Nephron (organoid): ENCODE measurements around the gene RNF144A.

ENCODE experiments used
- H3K27ac Mint-ChIP-seq, 3 experiments: 2 replicates each; pipeline ENCODE4 v1.8.0; 2020; ENCODE audit warnings: mixed read lengths in 3 of 3, mild to moderate bottlenecking in 2 of 3, moderate library complexity in 1 of 3
- H3K27me3 Mint-ChIP-seq: 2 replicates; pipeline ENCODE4 v1.8.0; 2021; ENCODE audit warnings: low read depth, mild to moderate bottlenecking, moderate library complexity, mixed read lengths
- H3K36me3 Mint-ChIP-seq: 2 replicates; pipeline ENCODE4 v1.8.0; 2020; ENCODE audit warnings: low read depth, mixed read lengths
- H3K4me1 Mint-ChIP-seq: 2 replicates; pipeline ENCODE4 v1.8.0; 2020; ENCODE audit warnings: mixed read lengths
- H3K4me3 Mint-ChIP-seq, 3 experiments: 2 replicates each; pipeline ENCODE4 v1.8.0; 2020; ENCODE audit warnings: mild to moderate bottlenecking in 3 of 3, mixed read lengths in 3 of 3, moderate library complexity in 2 of 3
- H3K9me3 Mint-ChIP-seq: 2 replicates; pipeline ENCODE4 v1.8.0; 2020; ENCODE audit warnings: mixed read lengths
- TF ChIP-seq, protein P1 (sequence below), 3 experiments: fragments of 200-600 bp; sonication (generic); IDR thresholded peaks; one replicate each; pipeline ENCODE4 v1.5.0; 2021; ENCODE audit warnings: antibody characterized with exemption in 3 of 3; ENCODE audit not compliant: unreplicated experiment in 3 of 3

RNF144A gene

DNA sequence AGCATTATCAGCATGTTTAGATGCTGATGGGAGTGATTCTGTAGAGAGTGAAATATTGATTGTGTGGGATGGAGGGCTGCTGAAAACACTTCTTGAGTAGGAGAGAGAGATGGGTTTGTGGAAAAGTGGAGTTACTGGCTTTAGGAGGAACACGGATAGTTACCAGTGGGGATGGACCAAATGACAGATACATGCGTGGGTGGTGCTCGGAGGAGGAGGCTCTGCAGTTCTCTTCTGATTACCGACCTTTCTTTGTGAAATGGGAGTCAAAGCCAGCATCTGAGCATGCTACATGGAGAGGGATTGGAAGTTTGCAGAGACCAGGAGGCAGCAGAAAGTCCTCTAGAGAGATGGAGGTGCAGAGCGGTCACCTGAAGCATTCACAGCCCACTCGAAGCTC lies 26.3 kb downstream of the RNF144A start:
- Mint-ChIP-seq H3K4me3 (no peak overlapping the region), H3K9me3 (no peaks in the 10 kb centered on the region), H3K27me3 (no peaks in the 10 kb centered on the region), H3K4me1 (peaks cover 47% of the 10 kb centered on the region), H3K36me3 (peaks cover 53% of the 10 kb centered on the region), H3K27ac (peak overlapping the region in 2 of 3 experiments; percentile 30 to 45)
- TF ChIP-seq, protein P1, sequence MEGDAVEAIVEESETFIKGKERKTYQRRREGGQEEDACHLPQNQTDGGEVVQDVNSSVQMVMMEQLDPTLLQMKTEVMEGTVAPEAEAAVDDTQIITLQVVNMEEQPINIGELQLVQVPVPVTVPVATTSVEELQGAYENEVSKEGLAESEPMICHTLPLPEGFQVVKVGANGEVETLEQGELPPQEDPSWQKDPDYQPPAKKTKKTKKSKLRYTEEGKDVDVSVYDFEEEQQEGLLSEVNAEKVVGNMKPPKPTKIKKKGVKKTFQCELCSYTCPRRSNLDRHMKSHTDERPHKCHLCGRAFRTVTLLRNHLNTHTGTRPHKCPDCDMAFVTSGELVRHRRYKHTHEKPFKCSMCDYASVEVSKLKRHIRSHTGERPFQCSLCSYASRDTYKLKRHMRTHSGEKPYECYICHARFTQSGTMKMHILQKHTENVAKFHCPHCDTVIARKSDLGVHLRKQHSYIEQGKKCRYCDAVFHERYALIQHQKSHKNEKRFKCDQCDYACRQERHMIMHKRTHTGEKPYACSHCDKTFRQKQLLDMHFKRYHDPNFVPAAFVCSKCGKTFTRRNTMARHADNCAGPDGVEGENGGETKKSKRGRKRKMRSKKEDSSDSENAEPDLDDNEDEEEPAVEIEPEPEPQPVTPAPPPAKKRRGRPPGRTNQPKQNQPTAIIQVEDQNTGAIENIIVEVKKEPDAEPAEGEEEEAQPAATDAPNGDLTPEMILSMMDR (IDR thresholded peaks at IDR 0.05; ENCODE audit: unreplicated experiment in 3 of 3) = no peak

DNA sequence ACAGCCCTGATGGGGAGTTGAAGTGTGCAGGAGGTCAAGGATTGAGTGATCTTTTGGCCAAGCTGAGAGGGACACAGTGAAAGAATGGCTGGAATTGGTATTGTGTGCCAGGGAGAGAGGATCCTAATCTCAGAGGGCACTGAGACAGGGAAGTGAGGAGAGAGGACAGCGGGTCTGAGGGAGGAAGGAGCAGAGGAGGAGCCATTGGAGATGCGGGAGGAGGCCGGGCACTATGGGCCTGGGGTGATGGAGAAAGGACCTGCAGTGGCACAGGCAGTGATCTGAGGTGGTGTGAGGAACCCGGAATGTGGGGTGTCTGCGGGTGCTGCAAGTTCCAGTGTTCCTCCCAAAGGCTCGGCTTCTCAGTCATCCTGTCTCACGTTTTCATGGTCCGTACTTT lies 26.8 kb downstream of the RNF144A start:
- Mint-ChIP-seq H3K9me3 (no peaks in the 10 kb centered on the region), H3K27ac (peak overlapping the region in 2 of 3 experiments; percentile 30 to 45), H3K27me3 (no peaks in the 10 kb centered on the region), H3K36me3 (peaks cover 57% of the 10 kb centered on the region), H3K4me3 (no peak overlapping the region), H3K4me1 (peaks cover 45% of the 10 kb centered on the region)
- TF ChIP-seq, protein P1 (IDR thresholded peaks at IDR 0.05; ENCODE audit: unreplicated experiment in 3 of 3) = no peak

DNA sequence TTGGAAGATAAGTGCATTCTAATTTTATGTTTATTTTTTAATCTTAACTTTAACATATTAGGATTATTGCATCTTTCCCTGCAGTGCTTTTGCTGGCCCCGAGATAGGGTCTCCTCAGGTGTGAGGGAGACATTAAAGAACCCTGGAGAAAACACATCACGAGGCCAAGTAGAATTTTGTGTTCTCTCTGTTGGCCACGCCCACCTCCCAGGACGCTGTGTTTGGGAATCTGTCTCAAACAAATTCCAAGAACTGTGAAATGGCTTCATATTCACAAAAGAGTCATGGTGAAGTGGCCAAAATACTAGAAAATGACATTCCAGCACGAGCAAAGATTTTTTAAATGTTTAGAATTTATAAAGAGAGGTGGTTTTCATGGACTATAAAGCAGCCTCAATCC lies 27.3 kb downstream of the RNF144A start:
- TF ChIP-seq, protein P1 (IDR thresholded peaks at IDR 0.05; ENCODE audit: unreplicated experiment in 3 of 3) = no peak
- H3K36me3 Mint-ChIP-seq = peaks cover 57% of the 10 kb centered on the region
- H3K4me3 Mint-ChIP-seq = no peak overlapping the region
- H3K27ac Mint-ChIP-seq = no peak overlapping the region
- no peaks in the 10 kb centered on the region for H3K27me3 Mint-ChIP-seq
- peaks cover 41% of the 10 kb centered on the region for H3K4me1 Mint-ChIP-seq
- no peaks in the 10 kb centered on the region for H3K9me3 Mint-ChIP-seq

DNA sequence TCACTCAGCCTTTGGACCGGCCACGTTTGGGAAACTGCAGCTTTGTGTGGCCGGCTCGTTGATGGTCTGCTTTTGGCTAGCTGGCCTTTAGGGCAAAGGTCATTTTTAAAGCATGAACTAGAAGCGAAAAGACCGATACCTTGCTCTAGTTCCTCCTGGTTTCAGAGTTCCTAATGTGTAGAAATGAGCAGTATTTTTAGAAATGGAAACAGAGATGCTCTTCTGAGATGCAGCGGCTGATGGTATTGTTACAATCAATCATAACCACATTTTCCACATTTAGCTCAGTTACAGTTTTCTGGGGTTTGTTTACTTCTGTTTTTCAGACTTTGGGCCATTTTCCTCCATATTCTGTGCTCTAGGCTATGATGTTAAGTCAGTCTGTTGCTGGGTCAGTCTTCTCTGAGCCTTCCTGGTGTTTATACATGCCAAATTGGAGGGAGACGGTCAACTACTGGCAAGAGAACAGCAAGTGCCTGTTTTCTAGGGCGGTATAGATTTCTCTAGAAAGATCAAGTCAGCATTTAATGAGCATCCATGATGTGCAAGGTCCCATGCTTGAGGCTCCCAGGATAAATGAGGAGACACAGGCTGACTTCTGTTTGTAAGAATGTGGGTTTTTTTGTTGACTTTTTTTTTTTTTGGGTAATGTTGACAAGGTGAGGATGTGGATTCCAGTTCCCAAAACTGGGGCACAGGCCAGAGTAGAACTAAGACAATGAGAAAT lies 28.0 kb downstream of the RNF144A start:
- peak overlapping the region; percentile 2 to 47 (median 31) for H3K27ac Mint-ChIP-seq
- peaks cover 41% of the 10 kb centered on the region for H3K4me1 Mint-ChIP-seq
- no peaks in the 10 kb centered on the region for H3K27me3 Mint-ChIP-seq
- H3K4me3 Mint-ChIP-seq = no peak overlapping the region
- TF ChIP-seq, protein P1 (IDR thresholded peaks at IDR 0.05; ENCODE audit: unreplicated experiment in 3 of 3) = no peak
- H3K36me3 Mint-ChIP-seq = peaks cover 57% of the 10 kb centered on the region
- no peaks in the 10 kb centered on the region for H3K9me3 Mint-ChIP-seq

DNA sequence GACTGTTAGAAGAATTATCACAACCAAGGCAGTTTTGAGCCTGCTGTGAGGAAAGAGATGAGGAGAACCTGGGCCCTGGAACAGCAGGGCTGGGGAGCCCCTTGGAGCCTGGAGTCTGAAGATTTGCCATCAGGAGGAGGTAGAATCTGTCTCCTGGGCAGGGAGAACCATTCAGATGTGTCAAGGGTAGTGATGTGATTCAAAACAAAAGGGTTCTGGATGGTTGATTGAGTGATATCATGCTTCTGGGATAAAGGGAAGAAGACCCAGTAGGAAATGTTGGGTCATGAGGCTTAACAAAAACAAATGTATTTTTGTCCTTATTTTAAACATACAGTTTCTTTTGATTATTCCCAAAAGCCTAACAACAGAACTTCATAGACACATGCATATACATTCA lies 28.6 kb downstream of the RNF144A start:
- Mint-ChIP-seq H3K27me3 (no peaks in the 10 kb centered on the region), H3K9me3 (no peaks in the 10 kb centered on the region)

More for the DNA sequence above, 28.6 kb downstream of the RNF144A start:
- TF ChIP-seq, protein P1 (IDR thresholded peaks at IDR 0.05; ENCODE audit: unreplicated experiment in 3 of 3) = no peak
- Mint-ChIP-seq H3K4me3 (no peak overlapping the region), H3K36me3 (peaks cover 56% of the 10 kb centered on the region), H3K27ac (peak overlapping the region; percentile 2 to 47 (median 31)), H3K4me1 (peaks cover 37% of the 10 kb centered on the region)
